OCI-LY7 (cell line): ENCODE data around the gene LRP1B.

ENCODE experiments used
- EZH2phosphoT487 ChIP-seq: fragments of 200-600 bp; sonication (generic); IDR thresholded peaks from 2 replicates; pipeline ENCODE4 v1.6.1; 2018; ENCODE audit warnings: low read depth, borderline replicate concordance, mild to moderate bottlenecking, mixed run types, antibody characterized with exemption, low read length, moderate library complexity, mixed read lengths
- TF ChIP-seq, protein P1 (sequence below): fragments of 200-600 bp; sonication (generic); conservative IDR thresholded peaks from 2 replicates; pipeline ENCODE4 v1.5.1; 2014; ENCODE audit warnings: mild to moderate bottlenecking, antibody characterized with exemption, low read length, moderate library complexity, mixed read lengths

DNA sequence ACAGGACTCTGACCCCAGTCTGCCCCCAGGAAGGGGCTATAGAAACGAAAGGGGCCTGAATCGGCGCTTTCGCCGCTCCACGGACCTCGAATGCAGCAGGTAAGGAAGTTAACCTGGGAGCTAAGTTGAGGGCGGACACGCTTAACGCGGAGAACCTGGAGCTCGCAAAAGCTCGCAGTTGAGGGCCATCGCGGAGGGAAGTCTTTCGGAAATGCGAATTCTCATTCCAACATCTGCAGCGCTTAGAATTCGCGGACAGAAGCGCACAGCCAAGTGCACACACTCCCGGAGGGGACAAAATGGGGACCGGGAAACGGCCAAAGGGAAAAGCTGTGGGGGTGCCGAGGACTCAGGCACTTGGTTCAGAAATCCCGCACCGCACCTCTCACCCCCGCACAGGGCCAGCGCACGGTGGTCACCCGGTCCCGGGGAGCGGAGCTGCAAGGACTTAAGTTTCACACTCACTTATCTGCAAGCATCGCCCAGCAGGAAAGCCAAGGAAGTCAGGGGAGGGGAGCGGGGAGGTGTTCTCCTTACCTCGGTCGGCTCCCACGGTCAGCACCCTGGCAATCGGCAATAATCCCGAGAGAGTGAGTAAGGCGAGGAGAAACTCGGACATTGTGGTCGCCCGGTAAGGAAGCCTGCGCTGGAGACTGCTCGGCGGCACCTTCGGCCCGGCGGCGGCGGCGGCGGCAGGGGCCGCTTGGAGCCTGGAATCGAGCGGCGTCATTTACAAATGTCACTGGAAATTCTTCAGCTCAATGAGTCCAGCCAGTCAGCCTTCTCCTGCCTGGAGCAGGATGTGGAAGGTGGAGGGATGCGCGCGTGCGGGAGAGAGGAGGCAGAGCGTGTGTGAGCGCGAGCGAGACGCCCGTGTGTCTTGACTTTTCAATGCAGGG lies 456 bp downstream of the LRP1B start:
- TF ChIP-seq, protein P1, sequence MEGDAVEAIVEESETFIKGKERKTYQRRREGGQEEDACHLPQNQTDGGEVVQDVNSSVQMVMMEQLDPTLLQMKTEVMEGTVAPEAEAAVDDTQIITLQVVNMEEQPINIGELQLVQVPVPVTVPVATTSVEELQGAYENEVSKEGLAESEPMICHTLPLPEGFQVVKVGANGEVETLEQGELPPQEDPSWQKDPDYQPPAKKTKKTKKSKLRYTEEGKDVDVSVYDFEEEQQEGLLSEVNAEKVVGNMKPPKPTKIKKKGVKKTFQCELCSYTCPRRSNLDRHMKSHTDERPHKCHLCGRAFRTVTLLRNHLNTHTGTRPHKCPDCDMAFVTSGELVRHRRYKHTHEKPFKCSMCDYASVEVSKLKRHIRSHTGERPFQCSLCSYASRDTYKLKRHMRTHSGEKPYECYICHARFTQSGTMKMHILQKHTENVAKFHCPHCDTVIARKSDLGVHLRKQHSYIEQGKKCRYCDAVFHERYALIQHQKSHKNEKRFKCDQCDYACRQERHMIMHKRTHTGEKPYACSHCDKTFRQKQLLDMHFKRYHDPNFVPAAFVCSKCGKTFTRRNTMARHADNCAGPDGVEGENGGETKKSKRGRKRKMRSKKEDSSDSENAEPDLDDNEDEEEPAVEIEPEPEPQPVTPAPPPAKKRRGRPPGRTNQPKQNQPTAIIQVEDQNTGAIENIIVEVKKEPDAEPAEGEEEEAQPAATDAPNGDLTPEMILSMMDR: no peak
- no peak for TF ChIP-seq EZH2phosphoT487
